ENCODE measurements around the gene JARID2. TPM values are rescaled to one million over a fixed set of nuclear protein-coding genes. Genes with fewer than 3 reads are reported as not detected.

Gene JARID2
- total RNA-seq, 1 experiment from 2014 or later = 23.6 TPM

DNA sequence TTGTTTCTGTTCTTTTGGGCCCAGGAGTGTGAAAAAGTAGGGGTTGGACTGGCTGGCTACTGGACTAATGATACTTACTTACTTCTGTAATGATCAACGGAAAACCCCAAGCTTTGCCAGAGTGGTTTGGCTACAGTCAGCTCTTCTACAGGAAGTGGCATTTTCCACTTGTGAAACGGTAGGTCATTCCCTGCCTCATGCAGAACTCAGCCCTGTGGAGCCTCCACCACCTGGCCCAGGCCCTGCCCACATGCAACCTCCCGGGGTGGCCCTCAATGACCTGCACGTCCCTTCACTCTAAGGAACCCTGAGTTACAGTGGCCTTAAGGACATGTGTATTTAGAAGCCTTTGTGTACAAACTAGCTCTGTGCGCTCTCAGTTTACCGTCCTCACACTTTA lies 276.6 kb downstream of the JARID2 start:
- Histone ChIP-seq H2AFZ (ENCODE audit: low read depth, low read length, poor library complexity, severe bottlenecking) (no peak overlapping the region), H3K9ac (ENCODE audit: low read length) (no peak overlapping the region), H3K4me2 (ENCODE audit: low read length) (no peak overlapping the region), H3K27me3 (ENCODE audit: insufficient read depth, low read length) (no peaks in the 10 kb centered on the region), H3K27ac (ENCODE audit: low read depth, low read length) (no peak overlapping the region), H3K4me3 (replicated peaks in 1 of 2; ENCODE audit: low read depth in 1 of 2, low read length in 2 of 2) (no peak overlapping the region), H3K9me3 (ENCODE audit: control insufficient read depth in 1 of 2, insufficient read depth in 1 of 2, low read depth in 1 of 2, low read length in 2 of 2) (no peaks in the 10 kb centered on the region), H3K36me3 (ENCODE audit: control insufficient read depth in 1 of 2, insufficient read depth in 2 of 2, low read length in 2 of 2) (peaks cover 3 to 8% of the 10 kb centered on the region in 2 experiments; a peak in 2 of 4 replicates), H4K20me1 (ENCODE audit: insufficient read depth) (no peaks in the 10 kb centered on the region), H3K9me2 (ENCODE audit: insufficient read depth) (no peaks in the 10 kb centered on the region), H3K79me2 (ENCODE audit: insufficient read depth, low read length) (no peaks in the 10 kb centered on the region), H3K4me1 (ENCODE audit: control insufficient read depth in 1 of 2, insufficient read depth in 2 of 2, low read length in 2 of 2) (no peaks in the 10 kb centered on the region)
- TF ChIP-seq CBX3 (IDR thresholded peaks at IDR 0.05; ENCODE audit: low read depth) (no peak), SRF (IDR thresholded peaks at IDR 0.05; ENCODE audit: low read depth) (no peak), EGR1 (IDR thresholded peaks at IDR 0.05; ENCODE audit: low read depth) (no peak), FOSL1 (IDR thresholded peaks at IDR 0.05; ENCODE audit: low read depth) (no peak)
- TF ChIP-seq, protein P1, sequence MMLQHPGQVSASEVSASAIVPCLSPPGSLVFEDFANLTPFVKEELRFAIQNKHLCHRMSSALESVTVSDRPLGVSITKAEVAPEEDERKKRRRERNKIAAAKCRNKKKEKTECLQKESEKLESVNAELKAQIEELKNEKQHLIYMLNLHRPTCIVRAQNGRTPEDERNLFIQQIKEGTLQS (IDR thresholded peaks at IDR 0.05) = no peak
- ATAC-seq (no peak), DNase-seq (ENCODE audit: low read depth, low spot score) (no peak)
- no TSS peak for BruUV-seq (replicated peaks)
- RAD21 ChIA-PET (ENCODE audit: low non-redundant PET in 1 of 2, low total read pairs in 2 of 2, uncharacterized antibody in 2 of 2, unreplicated experiment in 2 of 2) = no interaction called here
- intact Hi-C loops (cut with micrococcal nuclease) = no loop called here
- POLR2A ChIA-PET = no interaction called here
- CTCF ChIA-PET = interaction anchor here (1.2 kb wide), 1 partner anchor 101 kb away, joined by 3 read pairs; no protein-coding TSS in a partner anchor

- Histone ChIP-seq H3K9ac (ENCODE audit: low read length) (no peak overlapping the region), H3K9me3 (ENCODE audit: control insufficient read depth in 1 of 2, insufficient read depth in 1 of 2, low read depth in 1 of 2, low read length in 2 of 2) (no peaks in the 10 kb centered on the region), H3K27me3 (ENCODE audit: insufficient read depth, low read length) (no peaks in the 10 kb centered on the region), H3K4me2 (ENCODE audit: low read length) (no peak overlapping the region), H3K36me3 (ENCODE audit: control insufficient read depth in 1 of 2, insufficient read depth in 2 of 2, low read length in 2 of 2) (peaks cover 3 to 8% of the 10 kb centered on the region in 2 experiments; a peak in 2 of 4 replicates), H3K79me2 (ENCODE audit: insufficient read depth, low read length) (no peaks in the 10 kb centered on the region), H3K4me1 (ENCODE audit: control insufficient read depth in 1 of 2, insufficient read depth in 2 of 2, low read length in 2 of 2) (no peaks in the 10 kb centered on the region), H4K20me1 (ENCODE audit: insufficient read depth) (no peaks in the 10 kb centered on the region), H2AFZ (ENCODE audit: low read depth, low read length, poor library complexity, severe bottlenecking) (no peak overlapping the region), H3K27ac (ENCODE audit: low read depth, low read length) (no peak overlapping the region), H3K4me3 (replicated peaks in 1 of 2; ENCODE audit: low read depth in 1 of 2, low read length in 2 of 2) (no peak overlapping the region), H3K9me2 (ENCODE audit: insufficient read depth) (no peaks in the 10 kb centered on the region)
- intact Hi-C loops (cut with micrococcal nuclease) = no loop called here
- ATAC-seq (no peak), DNase-seq (ENCODE audit: low read depth, low spot score) (no peak)
- no TSS peak for BruUV-seq (replicated peaks)
- ChIA-PET RAD21 (ENCODE audit: low non-redundant PET in 1 of 2, low total read pairs in 2 of 2, uncharacterized antibody in 2 of 2, unreplicated experiment in 2 of 2) (no interaction called here), CTCF (interaction anchor here (1.2 kb wide), 1 partner anchor 100 kb away, joined by 3 read pairs; no protein-coding TSS in a partner anchor), POLR2A (no interaction called here)
- TF ChIP-seq REST (IDR thresholded peaks at IDR 0.05; ENCODE audit: low read depth) (no peak), EZH2 (IDR thresholded peaks at IDR 0.05) (no peak), YY1 (IDR thresholded peaks at IDR 0.05; ENCODE audit: extremely low read depth, insufficient replicate concordance, low read depth, low read length) (no peak), CEBPB (IDR thresholded peaks at IDR 0.05; ENCODE audit: low read depth) (no peak), TCF7L2 (IDR thresholded peaks at IDR 0.05; ENCODE audit: borderline replicate concordance, extremely low read depth, insufficient read depth, insufficient read length) (no peak), CBX3 (IDR thresholded peaks at IDR 0.05; ENCODE audit: low read depth) (no peak), ELF1 (IDR thresholded peaks at IDR 0.05; ENCODE audit: borderline replicate concordance, low read depth) (no peak), FOSL1 (IDR thresholded peaks at IDR 0.05; ENCODE audit: low read depth) (no peak), RAD21 (IDR thresholded peaks at IDR 0.05; ENCODE audit: low read depth) (no peak)
- TF ChIP-seq, protein P1 (IDR thresholded peaks at IDR 0.05) = no peak
Observed at GRCh38 chr6:15522856-15523529, 277.1 kb downstream of the JARID2 start.
